Stomach (tissue), 4 donors: ENCODE results near the gene ZFR2.

Experiments used
- CTCF ChIP-seq, 7 experiments: fragments of 450-650 bp in 4 of 7; fragments of 200-600 bp in 3 of 7; sonication (generic) in 3 of 7; IDR thresholded peaks; one replicate each; pipeline ENCODE4 v1.5.1; 2016 to 2019; ENCODE audit warnings: antibody characterized with exemption in 7 of 7, control low read depth in 2 of 7, mild to moderate bottlenecking in 1 of 7
- POLR2A ChIP-seq, 4 donors: fragments of 450-650 bp; IDR thresholded peaks; one replicate each; pipeline ENCODE4 v1.6.1; 2016; ENCODE audit warnings: antibody characterized with exemption in 4 of 4, control low read depth in 2 of 4, mild to moderate bottlenecking in 1 of 4, moderate library complexity in 1 of 4

- TF ChIP-seq CTCF (IDR thresholded peaks at IDR 0.05): no peak
- no peak for TF ChIP-seq POLR2A (IDR thresholded peaks at IDR 0.05)
Measured at GRCh38 chr19:3834349-3835054, 34.3 kb downstream of the ZFR2 start.
